ENCODE data around the gene WSB2. TPM values are rescaled to one million over a fixed set of nuclear protein-coding genes. Genes with fewer than 3 reads are reported as not detected.

WSB2 gene
- total RNA-seq, 1 donor = 17.8 TPM

DNA sequence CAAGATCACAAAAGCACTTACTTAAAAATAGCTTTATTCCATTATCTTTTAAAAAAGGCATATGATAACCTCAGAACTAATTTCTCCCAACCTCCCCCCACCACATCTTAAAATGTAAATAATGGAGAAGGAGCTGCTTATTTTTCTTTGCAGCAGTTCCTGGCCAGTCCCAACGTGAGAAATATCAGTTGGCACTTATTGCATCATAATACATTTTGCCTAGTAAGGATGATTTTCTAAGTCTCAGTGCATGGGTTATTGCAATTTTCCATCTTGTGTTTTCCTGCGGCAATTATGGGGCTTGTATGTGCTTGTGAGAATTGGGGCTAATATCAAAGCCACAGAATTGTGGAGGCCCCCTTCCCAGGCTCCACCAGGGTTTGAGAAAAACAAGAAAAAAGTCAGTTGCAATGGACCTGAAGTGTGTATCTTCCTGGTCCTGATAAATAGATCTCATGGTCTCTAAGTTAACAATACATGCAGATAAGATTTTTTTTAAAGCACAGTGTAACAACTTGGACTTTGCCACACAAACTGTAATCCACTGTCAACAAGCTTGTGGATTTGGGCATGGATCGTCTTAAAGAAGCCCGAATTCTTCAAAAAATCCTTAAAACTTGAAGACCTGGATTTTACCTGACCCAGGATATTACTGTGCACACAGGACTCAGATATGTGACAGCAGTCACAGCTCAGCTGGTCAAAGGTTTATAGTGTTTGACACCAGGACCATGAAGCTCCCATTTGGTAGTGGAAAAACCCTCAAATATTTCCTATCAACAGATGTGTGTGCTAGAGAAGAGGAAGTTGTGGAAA lies 2.8 kb upstream of the WSB2 start:
- DNase-seq (ENCODE audit: low read depth in 2 of 3, low spot score in 2 of 3) = no peak

DNA sequence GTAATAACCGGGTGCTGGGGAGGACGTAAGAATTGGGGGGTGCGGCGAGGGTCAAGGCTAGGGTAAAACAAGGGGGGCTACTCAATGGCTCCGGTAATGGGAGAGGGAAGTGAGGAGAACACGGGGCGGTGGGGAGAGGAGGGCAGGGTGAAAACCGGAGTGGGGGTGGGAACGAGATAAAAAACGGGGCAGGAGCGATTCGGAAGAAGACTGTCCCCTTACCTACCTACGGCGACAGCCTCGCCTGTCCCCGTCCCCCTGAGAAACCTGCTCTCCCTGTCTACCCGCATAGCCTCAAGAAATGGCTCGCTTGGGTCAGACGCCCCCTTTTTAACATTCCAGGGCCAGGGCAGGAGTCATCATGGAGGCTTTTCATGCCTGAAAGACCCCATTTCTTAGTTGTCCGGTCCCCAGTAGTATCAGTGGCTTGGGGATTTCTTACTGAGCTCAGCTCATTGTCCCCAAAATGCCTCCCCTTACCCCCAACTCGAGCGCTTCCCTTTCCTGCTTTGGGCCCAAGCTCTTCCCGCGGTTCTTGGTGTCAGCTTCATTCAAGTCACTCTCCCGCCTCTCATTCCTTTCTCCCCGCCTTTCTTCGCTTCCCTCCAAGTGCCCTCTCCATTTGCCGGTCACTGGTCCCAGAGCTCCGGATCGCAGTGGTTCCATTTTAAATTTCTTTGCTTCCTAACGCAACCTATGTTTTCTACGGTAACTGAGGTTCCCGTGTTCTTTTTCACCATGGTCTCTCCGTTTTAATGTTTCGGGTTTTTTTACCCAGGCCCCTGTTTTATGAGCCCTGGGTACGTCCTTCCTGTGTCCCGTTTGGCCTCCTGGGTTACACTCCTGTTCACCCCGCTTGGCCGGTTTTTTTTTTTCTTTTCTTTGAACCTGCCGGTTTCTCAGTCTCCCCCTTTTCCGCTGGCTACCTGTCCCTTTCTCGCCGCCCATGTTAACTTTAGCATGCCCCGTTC lies 1.2 kb upstream of the WSB2 start:
- peak in 2 of 3 donors; percentile 8 to 14 for DNase-seq (ENCODE audit: low read depth in 2 of 3, low spot score in 2 of 3)

DNA sequence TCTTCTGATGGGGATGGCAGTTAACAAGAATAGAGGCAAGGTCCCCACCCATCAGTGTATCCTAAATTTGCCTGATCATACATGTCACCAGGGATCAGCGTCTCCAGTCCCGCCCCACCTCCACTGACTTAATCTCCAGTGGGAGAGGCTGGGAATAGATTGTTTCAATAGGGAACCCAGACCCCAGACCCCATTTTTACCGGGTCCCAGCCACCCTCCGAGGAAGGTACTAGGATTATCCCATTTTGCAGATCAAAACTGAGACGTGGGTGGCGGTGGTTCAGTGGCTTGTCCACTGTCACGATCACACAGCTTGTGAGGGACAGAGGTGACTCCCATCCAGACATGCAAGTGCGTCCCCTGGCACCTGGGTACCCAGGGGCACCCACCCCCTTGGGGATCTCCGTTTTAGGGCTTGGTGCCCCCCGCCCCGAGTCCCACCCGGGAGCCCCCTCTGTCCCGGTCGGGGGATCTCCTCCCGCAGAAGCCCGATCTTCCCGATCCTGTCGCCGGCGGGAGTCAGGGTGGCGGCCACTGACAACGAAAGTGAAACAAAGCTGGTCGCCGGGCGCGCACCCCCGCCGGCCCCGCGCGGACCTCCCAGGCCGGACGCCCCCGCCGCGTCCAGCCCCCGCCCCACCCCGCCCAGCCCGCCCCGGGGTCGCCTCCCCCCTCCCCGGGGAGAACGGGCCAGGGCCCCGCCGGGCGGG lies 523 bp downstream of the WSB2 start:
- DNase-seq (ENCODE audit: low read depth in 2 of 3, low spot score in 2 of 3) = peak in 2 of 3 donors; percentile 32 to 33

DNA sequence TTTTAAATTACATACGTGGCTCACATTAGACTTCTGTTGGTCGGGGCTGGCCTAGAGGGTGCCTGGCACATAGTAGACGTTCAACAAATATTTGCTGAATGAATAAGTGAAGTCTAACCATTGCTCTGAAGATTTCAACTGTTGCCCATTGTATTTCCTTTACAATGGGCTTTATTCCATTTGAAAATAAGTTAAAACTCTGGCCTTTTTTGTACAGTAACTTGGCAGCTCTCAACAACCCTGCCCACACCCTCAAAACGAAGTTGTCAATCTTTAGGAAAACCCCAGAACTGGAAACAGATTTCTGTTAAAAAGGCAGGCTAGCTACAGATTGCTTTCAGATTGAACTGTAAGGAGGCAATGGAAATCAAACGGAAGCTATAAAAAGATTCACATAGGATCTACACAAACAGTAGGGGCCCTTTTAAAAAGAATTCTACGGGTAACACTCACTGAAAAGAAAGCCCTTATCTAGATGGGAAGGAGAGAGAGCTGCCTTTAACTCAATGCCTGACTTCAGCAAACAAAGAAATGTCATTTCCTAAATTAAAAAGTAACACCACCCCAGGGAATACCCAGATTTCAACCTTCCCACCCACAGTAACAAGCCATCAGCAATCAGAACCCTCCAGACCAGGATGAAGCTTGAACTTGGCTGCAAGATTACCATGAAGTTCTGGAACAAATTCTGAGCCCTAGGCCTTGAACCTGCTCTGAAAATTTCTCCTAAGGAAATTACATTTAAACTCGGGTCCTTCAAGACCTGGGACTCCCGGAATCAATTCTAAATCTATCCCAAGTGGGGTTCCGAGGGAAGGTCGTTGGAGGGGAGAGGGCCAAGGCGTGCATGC lies 1.4 kb downstream of the WSB2 start:
- DNase-seq (ENCODE audit: low read depth in 2 of 3, low spot score in 2 of 3) = no peak

DNA sequence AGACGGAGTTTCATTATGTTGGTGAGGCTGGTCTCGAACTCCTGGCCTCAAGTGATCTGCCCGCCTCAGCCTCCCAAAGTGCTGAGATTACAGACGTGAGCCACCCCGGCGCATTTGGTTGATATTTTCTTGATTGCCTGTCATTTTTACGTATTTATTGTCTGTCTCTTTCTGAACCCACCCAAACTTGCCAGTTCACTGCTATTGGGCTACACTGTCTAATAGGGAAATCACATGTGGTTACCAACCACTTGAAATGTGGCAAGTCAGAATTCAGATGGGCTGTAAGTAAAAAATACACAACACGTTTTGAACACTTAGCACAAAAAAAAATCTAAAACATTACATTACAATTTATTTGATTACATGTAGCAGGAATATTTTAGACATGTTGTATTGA lies 2.1 kb downstream of the WSB2 start:
- DNase-seq (ENCODE audit: low read depth in 2 of 3, low spot score in 2 of 3) = no peak

DNA sequence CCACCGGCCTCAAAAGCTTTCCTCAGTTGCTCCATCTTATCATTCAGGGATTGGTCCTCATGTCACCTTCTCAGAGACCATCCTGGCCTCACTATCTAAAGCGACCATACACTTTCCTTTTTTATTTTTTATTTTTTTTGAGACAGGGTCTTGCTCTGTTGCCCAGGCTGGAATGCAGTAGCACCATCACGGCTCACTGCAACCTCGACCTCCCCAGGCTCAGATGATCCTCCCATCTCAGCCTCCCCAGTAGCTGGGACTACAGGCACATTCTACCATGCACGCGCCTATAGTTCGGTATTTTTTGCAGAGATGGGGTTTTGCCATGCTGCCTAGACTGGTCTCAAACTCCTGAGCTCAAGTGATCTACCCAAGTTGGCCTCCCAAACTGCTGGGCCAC lies 2.8 kb downstream of the WSB2 start:
- DNase-seq (ENCODE audit: low read depth in 2 of 3, low spot score in 2 of 3) = no peak

DNA sequence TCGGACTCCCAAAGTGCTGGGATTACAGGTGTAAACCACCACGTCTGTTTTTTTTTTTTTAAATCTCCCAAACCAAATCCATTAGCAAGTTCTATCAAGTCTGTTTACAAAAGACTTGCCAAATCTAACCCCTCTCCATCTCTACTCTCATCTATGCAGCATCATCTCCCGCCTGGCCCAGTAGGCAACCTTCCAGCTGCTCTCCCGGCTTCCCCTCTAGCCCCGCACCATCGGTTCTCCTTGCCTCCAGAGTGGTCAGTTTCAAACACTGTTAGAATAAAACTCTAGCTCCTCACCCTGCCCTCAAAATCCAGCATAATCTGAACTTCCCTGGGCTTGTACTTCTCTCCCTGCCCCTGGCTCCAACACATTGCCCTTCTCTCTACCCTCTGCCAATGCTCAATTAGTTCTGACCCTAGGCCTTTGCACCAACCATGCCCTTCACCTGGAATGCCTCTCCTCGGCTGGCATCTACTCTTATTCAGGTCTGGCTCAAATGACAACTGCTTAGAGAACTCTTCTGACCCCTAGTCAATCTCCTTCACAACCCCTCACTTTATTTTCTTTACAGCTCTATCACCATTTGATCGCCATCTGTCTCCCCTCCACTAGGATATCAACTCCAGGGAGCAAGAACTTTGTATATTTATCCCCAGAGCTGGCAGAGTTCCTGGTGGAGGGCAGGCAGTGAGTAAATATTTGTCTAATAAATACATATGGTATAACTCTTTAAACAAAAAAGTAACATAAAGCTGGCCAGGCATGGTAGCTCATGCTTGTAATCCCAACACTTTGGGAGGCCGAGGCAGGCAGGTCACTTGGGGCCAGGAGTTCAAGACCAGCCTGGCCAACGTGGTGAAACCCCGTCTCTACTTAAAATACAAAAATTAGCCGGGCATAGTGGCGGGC lies 4.9 kb downstream of the WSB2 start:
- no peak for DNase-seq (ENCODE audit: low read depth in 2 of 3, low spot score in 2 of 3)

DNA sequence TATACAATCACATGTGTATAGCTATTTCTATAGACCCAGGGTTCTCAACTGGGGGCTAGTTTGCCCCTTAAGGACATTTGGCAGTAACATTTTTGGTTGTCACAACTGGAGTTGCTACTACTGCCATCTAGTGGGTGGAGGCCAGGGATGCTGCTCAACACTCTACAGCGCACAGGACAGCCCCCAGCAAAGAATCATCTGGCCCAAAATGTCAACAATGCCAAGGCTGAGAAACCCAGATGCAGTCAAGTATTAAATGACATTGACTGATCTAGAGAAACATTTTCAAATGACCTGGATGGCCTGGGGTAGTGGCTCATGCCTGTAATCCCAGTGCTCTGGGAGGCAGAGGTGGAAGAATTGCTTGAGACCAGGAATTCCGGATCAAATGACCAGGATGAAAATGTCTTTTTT lies 5.8 kb downstream of the WSB2 start:
- peak; percentile 32 to 85 (median 76) for DNase-seq (ENCODE audit: low read depth in 2 of 3, low spot score in 2 of 3)

DNA sequence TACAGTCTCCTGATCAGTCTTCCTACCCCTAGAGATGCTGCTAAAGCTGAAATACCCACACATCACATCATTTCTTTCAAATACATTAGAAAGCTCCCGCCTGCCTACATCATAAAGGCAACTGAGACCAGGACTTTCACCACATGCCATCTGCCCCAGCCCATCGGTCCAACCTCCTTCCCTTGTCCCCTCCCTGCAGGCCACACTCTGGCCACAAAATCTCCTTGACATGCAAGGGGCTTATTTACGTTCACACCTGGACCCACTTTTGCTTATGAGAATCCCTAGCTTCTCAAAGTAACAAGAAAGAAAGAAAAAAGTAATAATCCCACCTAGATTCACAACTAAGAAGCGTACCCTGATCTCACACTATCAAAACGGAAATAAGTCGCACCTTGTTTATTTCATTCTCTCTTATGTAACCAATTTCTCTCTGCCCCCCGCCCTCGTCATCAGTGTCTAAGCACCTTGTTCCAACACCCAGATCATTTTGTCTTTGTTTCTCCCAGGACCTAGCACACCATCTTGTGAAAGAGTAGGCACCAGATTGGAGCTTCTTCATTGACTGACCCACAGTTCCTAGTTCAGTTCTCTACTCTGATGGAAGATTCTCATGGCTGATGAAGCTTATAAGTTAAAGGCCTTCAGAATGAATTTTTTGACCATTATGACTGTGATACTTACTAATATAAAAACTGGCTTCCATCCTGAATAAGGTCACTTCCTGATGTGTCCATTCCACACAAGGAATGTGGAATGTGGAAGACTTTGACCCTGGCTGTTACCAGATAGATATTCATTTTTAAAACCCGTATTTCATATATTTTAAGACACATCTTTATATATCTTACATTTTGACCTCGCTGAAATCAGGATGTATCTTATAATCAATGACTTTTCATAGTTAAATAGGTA lies 7.7 kb downstream of the WSB2 start:
- DNase-seq (ENCODE audit: low read depth in 2 of 3, low spot score in 2 of 3) = no peak

DNA sequence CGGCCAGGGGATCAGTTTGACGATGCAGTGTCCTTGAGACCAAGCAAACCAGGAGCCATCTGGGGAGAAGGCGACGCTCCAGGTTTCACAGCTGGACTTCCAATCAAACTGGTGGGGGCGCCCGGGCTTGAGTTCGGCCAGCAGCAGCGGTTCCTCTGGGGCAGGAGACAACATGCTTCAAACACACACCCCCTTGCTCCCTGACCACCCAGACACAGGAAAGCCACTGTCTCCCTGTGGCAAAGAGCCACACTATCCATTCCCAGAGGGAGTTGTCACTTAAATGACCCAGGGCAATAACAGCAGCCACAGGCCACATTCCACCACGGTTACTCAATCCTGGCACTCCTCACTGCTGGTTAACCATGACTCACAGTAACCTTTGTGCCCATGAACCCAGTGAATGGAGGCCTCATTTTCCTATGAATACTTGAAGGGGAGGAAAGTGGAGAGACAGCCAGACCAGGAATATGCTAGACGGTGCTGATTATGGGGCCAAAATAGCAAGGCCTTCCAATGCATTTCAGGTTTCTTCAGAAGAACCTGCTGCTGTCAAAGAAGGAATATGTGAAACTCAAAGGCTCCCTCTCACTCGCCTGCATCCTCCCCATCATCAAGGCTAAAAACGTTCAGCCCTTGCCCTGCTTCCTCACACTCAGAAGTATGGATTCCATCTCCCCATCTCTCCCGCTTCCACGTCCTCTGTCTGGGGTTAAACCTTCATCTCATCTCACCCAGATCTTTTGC lies 8.5 kb downstream of the WSB2 start:
- no peak for DNase-seq (ENCODE audit: low read depth in 2 of 3, low spot score in 2 of 3)

DNA sequence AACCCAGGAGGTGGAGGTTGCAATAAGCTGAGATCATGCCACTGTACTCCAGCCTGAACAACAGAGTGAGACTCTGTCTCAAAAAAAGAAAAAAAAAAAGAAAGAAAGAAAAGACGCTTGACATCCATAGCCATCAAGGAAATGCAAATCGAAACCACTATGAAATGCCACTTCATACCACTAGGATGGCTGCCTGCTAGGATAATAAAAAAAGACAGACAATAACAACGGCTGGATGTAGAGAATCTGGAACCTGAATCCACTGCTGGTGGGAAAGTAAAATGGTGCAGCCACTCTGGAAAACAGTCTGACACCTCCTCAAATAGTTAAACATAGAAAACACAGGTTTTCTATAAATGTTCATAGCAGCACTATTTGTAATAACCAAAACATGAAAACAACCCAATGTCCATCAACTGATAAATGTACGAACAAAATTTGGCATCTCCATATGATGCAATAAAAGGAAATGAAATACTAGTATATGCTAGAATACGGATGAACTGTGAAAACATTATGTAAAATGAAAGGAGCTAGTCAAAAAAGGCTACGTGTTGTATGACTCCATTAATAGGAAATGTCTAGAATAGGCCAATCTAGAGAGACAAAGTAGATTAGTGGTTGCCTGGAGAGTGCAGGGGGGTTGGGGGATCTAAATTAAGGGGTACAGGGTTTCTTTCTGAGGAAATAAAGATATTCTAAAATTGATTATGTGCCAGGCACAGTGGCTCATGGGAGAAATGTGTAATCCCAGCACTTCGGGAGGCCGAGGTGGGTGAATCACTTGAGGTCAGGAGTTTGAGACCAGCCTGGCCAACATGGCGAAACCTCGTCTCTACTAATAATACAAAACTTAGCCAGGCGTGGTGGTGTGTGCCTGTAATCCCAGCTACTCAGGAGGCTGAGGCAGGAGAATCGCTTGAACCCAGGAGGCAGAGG lies 9.7 kb downstream of the WSB2 start:
- no peak for DNase-seq (ENCODE audit: low read depth in 2 of 3, low spot score in 2 of 3)

DNA sequence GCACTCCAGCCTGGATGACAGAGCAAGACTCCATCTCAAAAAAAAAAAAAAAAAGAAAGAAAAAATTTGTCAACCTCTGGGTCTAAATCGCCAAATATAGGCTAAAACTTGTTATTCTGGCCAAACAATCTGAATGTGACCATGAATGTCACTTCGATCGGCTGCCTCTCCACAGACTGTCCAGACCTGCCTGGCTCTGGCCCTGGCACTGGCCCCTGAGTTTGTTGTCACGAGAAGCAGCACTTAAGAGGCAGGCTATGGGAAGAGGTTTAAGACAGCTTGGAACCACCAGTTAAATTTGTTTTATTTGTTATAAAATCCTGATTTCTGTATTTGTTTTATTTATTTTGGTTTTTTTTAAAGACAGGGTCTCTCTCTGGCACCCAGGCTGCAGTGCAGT lies 14.5 kb downstream of the WSB2 start:
- DNase-seq (ENCODE audit: low read depth in 2 of 3, low spot score in 2 of 3) = no peak

DNA sequence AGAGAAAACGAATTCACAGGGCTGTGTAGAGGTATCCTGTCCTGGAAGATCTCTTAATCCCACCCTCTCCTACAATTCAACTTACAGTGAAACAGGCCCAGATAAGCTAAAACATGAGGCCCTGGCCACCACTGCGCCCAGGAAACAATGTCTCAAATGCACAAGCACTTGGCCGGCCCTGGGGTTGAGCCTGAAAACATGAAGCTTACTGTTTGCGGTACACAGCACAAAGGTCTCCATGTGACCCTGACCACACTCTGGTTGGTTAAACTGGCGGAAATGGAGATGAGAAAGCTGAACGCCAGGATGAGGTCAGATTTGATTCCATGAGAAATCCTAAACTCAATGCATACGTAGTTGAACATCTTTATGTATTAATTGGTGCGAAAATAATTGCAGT lies 16.4 kb downstream of the WSB2 start:
- DNase-seq (ENCODE audit: low read depth in 2 of 3, low spot score in 2 of 3) = no peak

DNA sequence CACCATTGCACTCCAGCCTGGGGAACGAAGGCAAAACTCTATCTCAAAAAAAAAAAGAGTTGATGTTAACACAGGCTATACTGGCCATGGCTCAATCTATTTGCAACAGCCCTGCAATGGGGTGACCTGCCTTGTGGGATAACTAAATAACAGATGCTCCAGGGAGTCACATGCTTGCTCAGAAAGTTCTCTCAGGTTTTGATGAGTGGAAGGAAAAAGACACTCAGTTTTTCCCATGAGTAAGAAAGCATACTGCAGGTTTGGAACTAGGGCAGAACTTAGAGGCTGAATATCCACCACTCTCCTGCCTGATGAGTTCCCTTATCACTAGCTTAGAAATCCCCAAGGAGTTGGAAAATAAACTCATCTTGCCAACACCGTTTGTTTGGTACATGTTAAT lies 16.9 kb downstream of the WSB2 start:
- DNase-seq (ENCODE audit: low read depth in 2 of 3, low spot score in 2 of 3) = no peak

DNA sequence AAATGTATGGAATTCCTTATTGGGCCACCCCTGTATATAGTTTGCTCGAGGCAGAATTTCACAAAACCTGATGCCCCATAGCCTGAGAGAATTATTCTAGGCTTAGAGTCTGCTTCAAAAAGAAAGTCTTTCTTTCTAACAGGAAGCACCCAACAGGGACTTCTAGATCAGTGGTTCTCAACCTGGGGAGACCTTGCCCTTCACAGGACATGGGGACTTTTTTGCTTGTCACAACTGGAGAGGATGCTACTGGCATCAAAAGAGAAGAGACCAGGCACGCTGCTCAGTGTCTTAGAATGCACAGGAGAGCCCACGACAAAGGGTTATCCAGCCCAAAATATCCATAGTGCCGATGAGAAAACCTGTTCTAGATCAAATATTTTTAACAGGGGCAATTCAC lies 18.9 kb downstream of the WSB2 start:
- DNase-seq (ENCODE audit: low read depth in 2 of 3, low spot score in 2 of 3) = no peak

DNA sequence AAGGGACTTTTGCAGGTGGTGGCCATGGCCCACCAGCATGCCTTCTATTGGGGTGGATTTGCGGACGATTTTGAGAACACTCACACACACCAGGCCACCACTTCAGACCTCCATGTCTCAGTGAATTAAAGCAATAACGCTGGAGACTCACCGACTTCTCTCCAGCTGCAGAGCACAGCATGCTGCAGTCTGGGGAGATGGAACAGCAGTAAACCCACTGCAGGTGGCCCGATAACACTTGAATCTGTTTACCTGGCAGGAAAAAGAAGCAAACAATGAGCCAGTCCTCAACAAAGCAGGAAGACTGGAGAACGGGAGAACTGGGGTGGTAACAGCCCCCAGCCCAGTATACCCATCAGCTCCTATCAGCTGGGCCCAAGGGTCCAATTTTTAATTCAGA lies 22.8 kb downstream of the WSB2 start:
- DNase-seq (ENCODE audit: low read depth in 2 of 3, low spot score in 2 of 3) = no peak

All from hematopoietic multipotent progenitor cell (in vitro differentiated cells).